Thymus (tissue), 2 donors: ENCODE measurements around the gene DPH2. TPM values are rescaled to one million over a fixed set of nuclear protein-coding genes. Genes with fewer than 3 reads are reported as not detected.

ENCODE experiments used
- polyA plus RNA-seq: library from polyadenylated mRNA; stranded (reverse); fragments of 200-250 nt; gene quantifications from one replicate; pipeline ENCODE4 v1.2.3, GENCODE V29; 2013
- total RNA-seq: library from RNA; stranded (reverse); fragments of 120-200 nt; gene quantifications from one replicate; pipeline ENCODE4 v1.2.4, GENCODE V29; 2013
- donor health status: healthy.

Gene DPH2
- total and polyA plus RNA-seq, 2 donors: 14.4 to 16.1 TPM

Other genes starting within 250 kb of the DPH2 start
- gene ARTN, start 36.2 kb upstream of the DPH2 start, total RNA-seq: 0.19 TPM
- 1.5 TPM for gene ARTN, start 36.2 kb upstream of the DPH2 start, polyA plus RNA-seq
- gene IPO13, start 23.1 kb upstream of the DPH2 start, total RNA-seq: 10.5 TPM
- gene IPO13, start 23.1 kb upstream of the DPH2 start, polyA plus RNA-seq: 26.1 TPM
- gene ATP6V0B, start 5.0 kb downstream of the DPH2 start, total RNA-seq: 110 TPM
- 198 TPM for gene ATP6V0B, start 5.0 kb downstream of the DPH2 start, polyA plus RNA-seq
- 10.3 TPM for gene B4GALT2, start 9.2 kb downstream of the DPH2 start, total RNA-seq
- gene B4GALT2, start 9.2 kb downstream of the DPH2 start, polyA plus RNA-seq: 7.3 TPM
- 2.1 TPM for gene CCDC24, start 21.6 kb downstream of the DPH2 start, total RNA-seq
- gene CCDC24, start 21.6 kb downstream of the DPH2 start, polyA plus RNA-seq: 11.1 TPM
- 0.57 TPM for gene SLC6A9, start 61.5 kb downstream of the DPH2 start, total RNA-seq
- 0.82 TPM for gene SLC6A9, start 61.5 kb downstream of the DPH2 start, polyA plus RNA-seq
- gene KLF17, start 148.8 kb downstream of the DPH2 start, total RNA-seq: not detected
- 0.02 TPM for gene KLF17, start 148.8 kb downstream of the DPH2 start, polyA plus RNA-seq
- under 0.01 TPM for gene KLF18, start 171.6 kb downstream of the DPH2 start, total RNA-seq
- 0.02 TPM for gene KLF18, start 171.6 kb downstream of the DPH2 start, polyA plus RNA-seq
- gene DMAP1, start 243.5 kb downstream of the DPH2 start, total RNA-seq: 21.2 TPM
- gene DMAP1, start 243.5 kb downstream of the DPH2 start, polyA plus RNA-seq: 81.6 TPM